ENCODE results near the gene SLC5A2.

DNA sequence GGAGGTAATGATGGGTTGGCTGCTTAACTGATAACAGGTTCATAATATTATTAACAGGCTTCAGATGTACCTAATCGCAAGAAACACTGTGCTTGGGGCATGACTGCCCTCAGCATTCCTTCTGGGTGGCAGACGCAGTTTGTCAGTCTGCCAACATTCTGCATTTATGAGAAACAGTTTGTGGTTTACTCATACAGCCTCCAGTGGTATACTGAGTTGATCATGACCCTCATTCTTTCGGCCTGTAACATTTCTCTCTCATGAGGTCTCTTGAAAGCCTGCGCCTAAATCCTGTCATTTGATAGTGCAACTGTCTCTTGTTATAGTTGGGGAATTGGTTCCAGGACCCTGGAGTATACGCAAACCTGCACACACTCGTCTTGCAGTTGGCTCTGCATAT is 30.2 kb downstream of the SLC5A2 start:
- no peak for TF ChIP-seq POLR2AphosphoS5 (IDR thresholded peaks at IDR 0.05; ENCODE audit: low read depth, low read length)
- no peak for TF ChIP-seq TAF1 (IDR thresholded peaks at IDR 0.05; ENCODE audit: borderline replicate concordance, insufficient read depth, low read length)
- TF ChIP-seq, protein P1, sequence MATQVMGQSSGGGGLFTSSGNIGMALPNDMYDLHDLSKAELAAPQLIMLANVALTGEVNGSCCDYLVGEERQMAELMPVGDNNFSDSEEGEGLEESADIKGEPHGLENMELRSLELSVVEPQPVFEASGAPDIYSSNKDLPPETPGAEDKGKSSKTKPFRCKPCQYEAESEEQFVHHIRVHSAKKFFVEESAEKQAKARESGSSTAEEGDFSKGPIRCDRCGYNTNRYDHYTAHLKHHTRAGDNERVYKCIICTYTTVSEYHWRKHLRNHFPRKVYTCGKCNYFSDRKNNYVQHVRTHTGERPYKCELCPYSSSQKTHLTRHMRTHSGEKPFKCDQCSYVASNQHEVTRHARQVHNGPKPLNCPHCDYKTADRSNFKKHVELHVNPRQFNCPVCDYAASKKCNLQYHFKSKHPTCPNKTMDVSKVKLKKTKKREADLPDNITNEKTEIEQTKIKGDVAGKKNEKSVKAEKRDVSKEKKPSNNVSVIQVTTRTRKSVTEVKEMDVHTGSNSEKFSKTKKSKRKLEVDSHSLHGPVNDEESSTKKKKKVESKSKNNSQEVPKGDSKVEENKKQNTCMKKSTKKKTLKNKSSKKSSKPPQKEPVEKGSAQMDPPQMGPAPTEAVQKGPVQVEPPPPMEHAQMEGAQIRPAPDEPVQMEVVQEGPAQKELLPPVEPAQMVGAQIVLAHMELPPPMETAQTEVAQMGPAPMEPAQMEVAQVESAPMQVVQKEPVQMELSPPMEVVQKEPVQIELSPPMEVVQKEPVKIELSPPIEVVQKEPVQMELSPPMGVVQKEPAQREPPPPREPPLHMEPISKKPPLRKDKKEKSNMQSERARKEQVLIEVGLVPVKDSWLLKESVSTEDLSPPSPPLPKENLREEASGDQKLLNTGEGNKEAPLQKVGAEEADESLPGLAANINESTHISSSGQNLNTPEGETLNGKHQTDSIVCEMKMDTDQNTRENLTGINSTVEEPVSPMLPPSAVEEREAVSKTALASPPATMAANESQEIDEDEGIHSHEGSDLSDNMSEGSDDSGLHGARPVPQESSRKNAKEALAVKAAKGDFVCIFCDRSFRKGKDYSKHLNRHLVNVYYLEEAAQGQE (IDR thresholded peaks at IDR 0.05; ENCODE audit: insufficient read depth in 1 of 2, low read depth in 2 of 2, low read length in 2 of 2) = no peak

Data from PFSK-1 (cell line).